Head of caudate nucleus (tissue), 42 donors: ENCODE results near the gene COPA.
A peak's percentile ranks its signal among the peaks of the same experiment; 100 is the strongest.
"Not testable (repeated sequence)": the region's sequence is repeated elsewhere in the genome, so short reads cannot be mapped to it uniquely, and the experiment has no call there.

Source experiments
- DNase-seq, 42 donors: peaks; one replicate each; pipeline versions ENCODE4 v3.0.0 to v3.0.0-alpha.2; 2020 to 2021; ENCODE audit warnings: mixed read lengths in 7 of 42
- intact Hi-C: fragments of 100-400 bp; cut with DNase I; formaldehyde crosslinking; loops from one replicate; pipeline ENCODE4 v1.15.0; 2022

COPA gene

DNA sequence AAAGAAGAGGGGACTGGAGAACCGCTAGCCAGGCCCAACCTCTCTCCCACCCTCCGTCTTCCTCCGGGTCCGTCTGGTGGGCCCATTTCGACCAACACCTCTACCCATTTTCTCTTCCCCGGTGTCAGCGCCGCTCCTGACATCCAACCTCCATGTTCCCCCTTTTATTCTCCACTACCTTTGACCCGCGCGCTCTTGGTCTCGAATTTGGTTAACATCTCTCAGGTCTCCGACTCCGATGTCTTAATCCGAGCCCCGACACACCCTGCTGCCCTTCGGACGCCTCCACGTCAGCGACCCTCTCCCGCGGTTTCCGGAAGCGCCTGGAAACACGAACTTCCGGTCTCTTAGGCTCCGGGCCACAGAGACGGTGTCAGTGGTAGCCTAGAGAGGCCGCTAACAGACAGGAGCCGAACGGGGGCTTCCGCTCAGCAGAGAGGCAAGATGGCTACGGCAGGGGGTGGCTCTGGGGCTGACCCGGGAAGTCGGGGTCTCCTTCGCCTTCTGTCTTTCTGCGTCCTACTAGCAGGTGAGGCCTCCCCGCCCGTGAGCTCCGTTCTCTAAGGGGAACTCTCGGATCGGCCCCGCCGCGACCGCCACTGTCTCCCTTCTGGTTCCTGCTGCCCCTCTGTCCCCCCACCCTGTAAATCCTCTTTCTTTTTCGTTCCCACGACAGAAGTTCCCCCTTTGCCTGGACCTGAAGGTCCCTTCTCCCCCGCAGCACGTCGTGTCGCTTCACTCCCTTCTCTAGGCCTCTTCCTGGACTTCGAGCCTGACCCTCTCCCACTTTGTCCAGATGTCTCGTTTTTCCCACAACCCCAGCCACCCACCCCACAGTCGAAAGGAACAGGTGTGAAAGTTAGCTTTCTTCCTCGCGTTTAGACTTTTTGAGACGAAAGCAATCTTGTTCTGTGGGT is at the start of gene COPA, which contains the start of gene NCSTN:
COPA (minus strand) TSS at position 298 of the 917 bp plus-strand sequence; CDS start at position 218, 80 bp downstream.
NCSTN (plus strand) TSS at position 431 of the 917 bp plus-strand sequence; CDS start at position 445, 14 bp downstream.
- intact Hi-C loops: loop anchor here (5.0 kb wide), 1 partner anchor 56 kb away; the partner anchor contains the start of gene PEX19

DNA sequence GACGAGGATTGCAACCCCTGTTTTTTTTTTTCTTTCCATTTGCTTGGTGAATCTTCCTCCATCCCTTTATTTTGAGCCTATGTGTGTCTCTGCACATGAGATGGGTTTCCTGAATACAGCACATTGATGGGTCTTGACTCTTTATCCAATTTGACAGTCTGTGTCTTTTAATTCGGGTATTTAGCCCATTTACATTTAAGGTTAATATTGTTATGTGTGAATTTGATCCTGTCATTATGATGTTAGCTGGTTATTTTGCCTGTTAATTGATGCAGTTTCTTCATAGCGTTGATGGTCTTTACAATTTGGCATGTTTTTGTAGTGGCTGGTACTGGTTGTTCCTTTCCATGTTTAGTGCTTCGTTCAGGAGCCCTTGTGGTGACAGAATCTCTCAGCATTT is 45.4 kb upstream of the COPA start:
- DNase-seq, intact Hi-C loops: not testable (repeated sequence)

More for the DNA sequence above, at the start of gene COPA, which contains the start of gene NCSTN:
- peak; percentile 86 to 97 (median 92) for DNase-seq

DNA sequence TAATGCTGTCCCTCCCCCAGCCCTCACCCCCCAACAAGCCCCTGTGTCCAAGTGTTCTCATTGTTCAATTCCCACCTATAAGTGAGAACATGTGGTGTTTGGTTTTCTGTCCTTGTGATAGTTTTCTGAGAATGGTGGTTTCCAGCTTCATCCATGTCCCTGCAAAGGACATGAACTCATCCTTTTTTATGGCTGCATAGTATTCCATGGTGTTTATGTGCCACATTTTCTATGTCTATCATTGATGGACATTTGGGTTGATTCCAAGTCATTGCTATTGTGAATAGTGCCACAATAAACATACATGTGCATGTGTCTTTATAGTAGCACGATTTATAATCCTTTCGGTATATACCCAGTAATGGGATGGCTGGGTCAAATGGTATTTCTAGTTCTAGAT is 41.8 kb upstream of the COPA start:
- DNase-seq, intact Hi-C loops: not testable (repeated sequence)

DNA sequence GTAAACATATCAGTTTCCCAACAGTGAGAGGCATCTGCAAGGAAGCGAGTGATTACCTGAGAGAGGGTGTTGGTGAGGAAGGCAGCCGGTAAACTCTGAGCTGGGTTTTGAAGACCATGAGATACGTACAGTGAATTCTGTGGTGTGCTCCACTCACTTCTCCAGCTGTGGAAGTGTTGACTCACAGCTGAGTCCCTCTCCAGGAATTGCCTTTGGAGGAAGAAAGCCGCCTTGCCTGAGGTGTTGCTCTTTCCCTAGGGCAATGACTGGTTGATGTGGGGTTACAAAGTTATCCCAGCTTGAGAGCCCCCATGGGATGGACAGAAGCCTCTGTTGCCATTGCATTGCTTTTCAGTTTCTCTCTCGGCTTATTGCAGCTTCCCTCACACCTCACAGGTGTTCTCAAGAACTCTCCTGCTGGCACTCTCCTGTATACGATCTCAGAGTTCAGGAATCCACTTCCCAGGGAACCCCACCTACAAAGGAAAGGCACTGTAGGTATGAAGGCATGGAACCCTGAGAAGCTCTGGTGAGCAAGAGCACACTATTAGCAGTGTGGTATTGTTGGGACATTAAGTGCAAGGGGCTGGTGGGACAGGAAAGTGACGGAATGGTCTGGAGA is 34.6 kb upstream of the COPA start:
- intact Hi-C loops: loop anchor here (5.0 to 10.0 kb wide), 2 partner anchors 123 to 335 kb away; no protein-coding TSS in a partner anchor
- peak in 2 of 42 donors; percentile 18 to 27 for DNase-seq

DNA sequence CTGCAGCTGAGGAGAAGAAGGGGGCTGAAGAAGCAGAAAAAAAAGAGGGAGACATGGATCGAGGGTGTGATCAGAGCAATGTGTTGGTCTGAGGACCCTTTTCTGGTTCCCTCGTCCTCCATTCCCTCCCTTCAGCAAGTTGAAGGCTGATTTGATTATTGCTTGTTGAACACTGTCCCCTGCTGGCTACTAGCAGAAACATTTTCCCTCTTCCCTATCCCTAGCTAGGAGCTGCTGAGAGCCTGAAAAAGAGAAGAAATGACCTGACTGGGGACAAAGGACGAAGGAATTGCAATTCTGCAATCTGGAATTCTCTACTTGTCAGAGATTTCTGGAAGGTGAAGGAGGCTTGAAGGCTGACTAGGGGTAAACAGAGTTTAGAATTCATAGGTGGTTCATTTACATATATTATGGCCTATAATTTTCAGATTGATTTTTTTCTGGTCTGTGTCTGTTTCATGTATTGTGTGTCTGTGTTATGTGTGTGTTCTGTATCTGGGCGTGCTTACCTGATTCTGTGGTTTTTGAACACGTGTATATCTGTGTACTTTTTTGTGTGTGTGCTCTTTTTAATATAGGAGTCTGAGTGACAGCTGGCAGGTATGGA is 33.6 kb upstream of the COPA start:
- intact Hi-C loops: loop anchor here (5.0 to 10.0 kb wide), 2 partner anchors 122 to 334 kb away; no protein-coding TSS in a partner anchor

DNA sequence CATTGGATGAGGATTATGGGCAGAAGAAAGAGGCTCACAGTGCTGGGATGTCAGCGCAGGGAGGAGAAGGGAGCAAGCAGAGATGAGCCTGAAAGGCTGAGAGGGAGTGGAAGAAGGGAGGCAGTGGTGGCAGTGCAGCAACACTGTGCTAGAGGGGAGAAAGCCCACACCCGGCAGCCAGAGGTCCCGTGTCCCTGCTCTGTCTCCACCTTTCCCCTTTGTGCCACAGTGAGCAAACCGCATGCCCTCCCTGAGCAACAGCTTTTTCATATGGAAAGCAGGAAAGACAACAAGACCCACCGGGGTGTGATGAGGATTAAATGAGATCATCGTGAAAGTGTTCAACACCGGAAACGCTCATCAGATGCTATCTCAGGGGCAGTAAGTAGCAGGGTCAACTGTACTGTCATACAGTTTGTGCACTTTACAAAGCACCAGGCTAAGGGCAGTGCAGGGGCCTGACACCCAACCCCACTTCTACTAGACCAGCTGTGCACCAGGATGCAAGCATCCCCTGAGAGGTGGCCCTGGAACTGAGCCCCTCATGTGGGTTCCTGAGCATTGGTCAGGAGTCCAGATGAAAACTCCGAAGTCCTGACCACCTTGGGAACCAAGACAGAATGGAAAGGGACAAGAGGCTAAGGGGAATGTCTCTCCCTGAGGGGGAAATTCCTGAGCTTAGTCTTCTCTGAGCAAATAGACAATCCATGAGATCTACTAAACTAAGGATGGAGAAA is 32.9 kb upstream of the COPA start:
- intact Hi-C loops: loop anchor here (5.0 to 10.0 kb wide), 2 partner anchors 121 to 334 kb away; no protein-coding TSS in a partner anchor
- peak in 34 of 42 donors; percentile 12 to 64 (median 31) for DNase-seq

More for the DNA sequence above, 33.6 kb upstream of the COPA start:
- peak in 27 of 42 donors; percentile 43 to 83 (median 69) for DNase-seq

DNA sequence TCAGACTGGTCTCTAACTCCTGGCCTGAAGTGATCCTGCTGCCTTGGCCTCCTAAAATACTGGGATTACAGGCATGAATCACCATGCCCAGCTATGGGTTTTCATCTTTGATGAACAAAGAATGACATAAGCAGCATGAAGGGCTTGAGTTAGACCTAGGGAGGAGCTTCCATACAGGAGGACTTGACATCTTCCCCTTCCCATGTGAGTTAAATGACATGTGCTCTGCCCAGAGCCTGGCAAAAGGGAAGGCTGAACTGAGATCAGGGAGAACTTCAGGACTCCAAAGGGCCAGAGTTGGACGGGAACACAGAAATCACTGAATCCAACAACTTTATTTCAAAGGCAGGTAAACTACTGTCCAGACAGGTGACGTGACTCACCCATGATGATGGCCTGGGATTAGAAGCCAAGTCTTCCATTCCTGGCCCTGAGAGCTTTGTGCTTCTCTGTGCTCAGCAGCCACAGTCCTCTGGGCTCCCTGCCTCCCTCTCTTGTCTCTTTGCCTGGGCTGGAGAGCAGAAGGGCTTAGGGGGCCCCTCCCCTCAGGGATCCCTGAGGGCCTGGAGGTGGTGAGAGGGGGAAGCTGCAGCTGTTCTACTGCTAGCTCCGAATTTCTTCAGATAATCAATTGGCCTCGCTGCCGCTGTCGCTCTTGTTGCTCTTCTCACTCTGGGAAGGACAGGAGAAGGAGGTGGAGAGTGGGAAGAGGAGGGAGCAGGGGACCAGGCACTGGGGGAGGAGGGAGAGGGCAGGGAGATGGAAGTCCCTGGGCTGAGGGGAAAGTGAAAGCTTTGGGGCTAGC is 31.5 kb upstream of the COPA start:
- peak in 13 of 42 donors; percentile 17 to 68 (median 24) for DNase-seq
- intact Hi-C loops: loop anchor here (5.0 to 10.0 kb wide), 2 partner anchors 120 to 332 kb away; no protein-coding TSS in a partner anchor

DNA sequence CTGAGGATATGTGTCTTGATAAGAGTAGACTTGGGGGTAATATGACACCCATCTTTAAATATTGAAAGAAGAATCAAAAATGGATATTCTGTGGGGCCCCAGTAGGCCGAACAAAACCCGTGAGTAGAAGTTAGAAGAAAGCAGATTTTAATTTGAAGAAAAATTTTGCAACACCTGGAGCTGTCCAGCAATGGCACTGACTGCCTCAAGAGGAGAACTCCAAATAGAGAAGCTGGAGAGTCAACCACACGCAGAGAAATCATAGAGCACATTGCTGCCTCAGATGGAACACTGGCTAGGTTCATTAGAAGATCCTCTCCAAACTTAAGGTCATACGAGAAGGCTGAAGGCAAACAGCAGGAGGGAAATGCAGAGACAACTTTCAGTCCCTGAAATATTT is 30.6 kb upstream of the COPA start:
- DNase-seq: no peak
- intact Hi-C loops: loop anchor here (10.0 kb wide), 1 partner anchor 119 kb away; no protein-coding TSS in a partner anchor

DNA sequence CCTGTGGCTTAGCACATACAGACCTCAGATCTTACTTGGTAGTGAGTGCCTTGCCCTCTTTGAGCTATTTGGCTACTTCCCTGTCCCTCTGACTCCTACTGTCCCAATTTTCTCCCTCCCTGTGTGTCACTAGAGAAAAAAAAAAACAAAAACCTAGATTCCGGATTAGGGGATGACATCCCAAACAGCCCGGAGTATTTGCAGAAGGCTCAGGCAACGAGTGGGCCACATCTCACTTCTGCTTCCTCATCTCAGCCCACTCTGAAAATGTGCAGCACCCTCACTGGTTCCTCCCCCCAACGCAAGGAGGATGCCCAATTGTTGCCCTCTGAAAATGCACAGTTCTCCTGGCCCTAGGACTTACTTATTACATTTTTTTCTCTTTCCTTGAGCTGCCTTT is 28.7 kb upstream of the COPA start:
- intact Hi-C loops: loop anchor here (10.0 kb wide), 1 partner anchor 117 kb away; no protein-coding TSS in a partner anchor
- DNase-seq: peak in 2 of 42 donors; percentile 17 to 44

DNA sequence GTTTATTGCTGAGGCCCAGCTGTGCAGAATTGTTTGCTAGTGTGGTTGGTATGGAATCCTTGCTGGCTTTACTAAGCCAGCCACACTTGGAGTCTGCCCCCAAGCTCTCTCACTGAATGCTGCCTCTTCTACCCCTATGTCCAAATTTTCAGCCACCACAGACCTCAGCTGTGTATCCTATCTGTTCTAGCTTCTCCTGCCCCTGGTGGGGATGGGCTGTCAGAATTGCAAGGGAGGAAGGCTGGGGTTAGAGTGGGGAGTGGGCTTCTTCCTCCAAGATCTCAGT is 28.2 kb upstream of the COPA start:
- peak in 1 of 42 donors; percentile 4 for DNase-seq

DNA sequence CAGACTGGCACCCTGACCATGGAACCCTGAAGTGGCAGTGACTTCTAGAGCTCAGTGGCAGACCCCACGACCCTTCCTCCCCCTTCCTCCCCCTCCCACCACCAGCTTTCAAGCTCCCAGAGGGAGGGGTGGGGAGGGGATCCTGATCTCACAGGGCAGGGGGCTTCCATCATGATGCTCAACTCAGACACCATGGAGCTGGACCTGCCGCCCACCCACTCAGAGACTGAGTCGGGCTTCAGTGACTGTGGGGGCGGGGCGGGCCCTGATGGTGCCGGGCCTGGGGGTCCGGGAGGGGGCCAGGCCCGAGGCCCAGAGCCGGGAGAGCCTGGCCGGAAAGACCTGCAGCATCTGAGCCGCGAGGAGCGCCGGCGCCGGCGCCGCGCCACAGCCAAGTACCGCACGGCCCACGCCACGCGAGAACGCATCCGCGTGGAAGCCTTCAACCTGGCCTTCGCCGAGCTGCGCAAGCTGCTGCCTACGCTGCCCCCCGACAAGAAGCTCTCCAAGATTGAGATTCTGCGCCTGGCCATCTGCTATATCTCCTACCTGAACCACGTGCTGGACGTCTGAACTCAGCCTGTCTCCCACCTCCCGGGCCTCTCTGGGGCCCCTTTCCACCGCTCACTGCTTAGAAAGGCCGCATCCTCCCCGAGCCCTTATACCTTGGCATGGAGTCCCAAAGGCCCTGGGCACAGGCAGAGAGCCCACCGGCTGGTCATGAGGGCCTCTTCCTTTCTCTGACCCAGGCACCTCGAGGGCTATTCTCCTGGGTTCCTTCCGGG is 27.7 kb upstream of the COPA start:
- intact Hi-C loops: loop anchor here (10.0 kb wide), 1 partner anchor 116 kb away; no protein-coding TSS in a partner anchor
- DNase-seq: peak in 1 of 42 donors; percentile 29

More for the DNA sequence above, 28.2 kb upstream of the COPA start:
- intact Hi-C loops: loop anchor here (10.0 kb wide), 1 partner anchor 116 kb away; no protein-coding TSS in a partner anchor

DNA sequence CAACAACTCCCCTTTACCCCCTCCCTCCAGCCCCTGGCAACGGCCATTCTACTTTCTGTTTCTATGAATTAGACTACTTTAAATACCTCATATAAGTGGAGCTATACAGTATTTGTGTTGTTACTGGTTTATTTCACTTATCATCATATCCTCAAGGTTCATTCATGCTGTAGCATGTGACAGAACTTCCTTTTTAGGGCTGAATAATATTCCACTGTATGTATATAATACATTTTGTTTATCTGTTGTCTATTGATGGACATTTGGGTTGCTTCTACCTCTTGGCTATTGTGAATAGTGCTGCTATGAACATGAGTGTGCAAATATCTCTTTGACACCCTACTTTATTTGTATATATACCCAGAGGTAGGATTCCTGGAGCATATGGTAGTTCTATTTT is 26.0 kb upstream of the COPA start:
- intact Hi-C loops: no loop called here
- DNase-seq: no peak

DNA sequence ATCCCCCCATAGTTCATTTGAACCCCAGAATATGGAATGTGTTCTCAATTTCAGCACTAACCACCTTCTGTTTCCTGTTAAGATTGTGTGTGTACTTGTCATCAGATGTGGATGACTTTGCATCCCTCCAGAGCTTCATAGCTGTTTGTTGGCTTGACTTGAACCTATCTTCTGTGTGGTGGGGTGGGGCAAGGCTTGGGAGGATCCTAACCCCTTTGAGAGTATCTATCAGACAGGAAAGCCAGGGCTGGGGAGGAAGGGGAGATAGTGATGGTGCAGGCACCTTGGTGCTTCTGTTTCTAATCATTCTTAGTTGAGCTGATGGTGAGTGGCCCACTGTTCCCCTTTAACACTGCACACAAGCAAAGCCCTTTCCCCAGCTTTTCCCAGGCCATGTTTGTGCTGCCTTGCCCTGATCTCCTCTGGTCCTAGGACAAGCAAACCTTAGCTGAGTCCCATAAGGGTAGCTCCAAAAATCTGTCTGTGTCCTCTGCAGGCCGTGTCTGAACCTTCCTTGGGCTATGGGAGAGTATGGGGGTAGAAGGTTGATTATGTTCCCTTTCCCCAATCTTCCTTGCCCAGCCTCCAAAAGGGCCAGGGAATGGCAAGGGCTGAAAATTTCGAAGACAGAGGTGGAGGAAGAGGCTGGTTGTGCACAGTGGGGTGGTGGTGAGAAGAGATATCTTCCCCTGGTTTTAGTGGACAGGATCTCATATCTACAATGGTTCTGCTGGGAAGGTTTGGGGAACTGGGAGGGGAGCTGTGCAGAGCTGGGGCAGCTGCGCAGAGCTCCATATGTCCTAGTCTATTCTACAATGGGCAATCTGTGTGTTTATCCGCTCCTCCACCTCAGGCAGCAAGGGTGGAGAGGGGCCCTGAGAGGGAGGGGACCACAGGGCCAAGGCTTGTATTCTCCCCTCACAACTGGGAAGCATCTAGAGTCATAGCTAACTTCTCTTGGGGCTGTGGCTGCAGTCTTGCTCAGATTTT is 25.2 kb upstream of the COPA start:
- intact Hi-C loops: no loop called here

DNA sequence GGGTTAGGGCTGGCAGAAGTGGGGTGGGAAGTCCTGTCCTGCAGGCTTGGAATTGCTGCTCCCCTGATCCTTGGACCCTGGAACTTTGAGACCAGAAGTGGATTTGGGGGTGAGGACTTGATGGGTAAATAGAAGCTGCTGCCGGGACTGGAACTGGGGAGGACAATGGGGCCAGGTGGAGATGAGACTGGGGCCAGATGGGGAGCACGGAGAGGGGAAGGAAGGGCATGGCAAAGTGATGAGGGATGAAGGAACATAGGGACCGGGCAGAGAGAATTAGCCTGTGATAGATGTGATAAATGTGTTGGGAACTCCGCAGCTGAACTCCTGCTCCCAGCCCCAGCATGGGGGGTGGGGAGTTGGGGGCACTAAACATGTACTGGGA is 24.5 kb upstream of the COPA start:
- peak in 1 of 42 donors; percentile 14 for DNase-seq
- intact Hi-C loops: no loop called here

More for the DNA sequence above, 25.2 kb upstream of the COPA start:
- peak in 1 of 42 donors; percentile 22 for DNase-seq

DNA sequence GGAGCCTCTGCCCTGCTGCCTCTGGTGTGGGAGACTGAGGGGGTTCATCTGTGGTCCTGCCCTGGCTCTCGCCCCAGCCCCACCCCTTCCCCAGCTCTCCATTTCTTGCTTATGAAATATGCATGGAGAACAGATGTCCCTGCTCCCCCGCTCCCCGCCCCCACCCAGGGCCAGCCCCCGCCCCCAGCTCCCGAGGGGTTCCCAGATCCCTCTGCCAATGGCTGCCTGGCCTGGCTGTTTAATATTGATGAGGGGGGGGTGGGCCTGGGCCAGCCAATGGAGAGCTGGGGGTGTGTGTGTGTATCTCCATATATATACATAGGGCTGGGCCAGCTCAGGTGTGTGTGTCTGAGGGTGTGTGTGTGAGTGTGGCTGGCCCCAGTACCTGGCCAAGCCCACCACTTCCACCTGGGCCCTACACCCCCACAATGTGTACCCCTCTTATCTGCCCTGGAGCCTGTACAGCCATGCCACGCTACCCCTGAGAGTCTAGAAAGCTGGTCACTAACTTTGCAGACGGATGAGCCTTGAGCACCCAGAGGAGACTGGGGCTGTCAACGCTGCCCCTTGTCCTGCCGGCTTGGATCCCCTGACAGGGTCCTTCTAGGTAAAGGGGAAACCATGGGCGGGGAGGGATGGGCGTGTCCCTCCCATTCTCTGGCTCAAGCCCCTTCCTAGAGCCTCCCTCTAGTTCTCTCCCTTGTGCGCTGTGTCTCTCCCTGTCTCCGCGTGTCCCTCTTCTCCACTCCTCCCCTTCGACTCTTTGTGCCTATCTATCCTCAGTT is 23.9 kb upstream of the COPA start, which contains the start of gene NHLH1:
NHLH1 (plus strand) TSS at position 341 of the 785 bp plus-strand sequence. CDS start 3,661 bp downstream, outside the sequence.
- intact Hi-C loops: no loop called here
- DNase-seq: peak in 1 of 42 donors; percentile 28
